ENCODE measurements around the gene PLGRKT. TPM values are rescaled to one million over a fixed set of nuclear protein-coding genes. Genes with fewer than 3 reads are reported as not detected.
"Not testable (repeated sequence)": the region's sequence is repeated elsewhere in the genome, so short reads cannot be mapped to it uniquely, and the experiment has no call there.

PLGRKT gene
- total and polyA plus RNA-seq, 2 donors (not counting 3 experiments of a cell fraction or from before 2014, with no cell fraction given): 3.8 to 21.2 TPM

GRCh38 chr9:5478206-5478605 lies 40.5 kb upstream of the PLGRKT start:
- intact Hi-C loops (cut with micrococcal nuclease): no loop called here

GRCh38 chr9:5475611-5476010 lies 37.9 kb upstream of the PLGRKT start:
- POLR2A ChIA-PET; H3K36me3 ChIP-seq (ENCODE audit: control insufficient read depth in 2 of 2, extremely low read depth in 1 of 2, insufficient read depth in 2 of 2, low read length in 2 of 2); H3K9ac ChIP-seq (replicated peaks; ENCODE audit: extremely low read depth, insufficient read depth, low read length); H3K9me3 ChIP-seq (replicated peaks; ENCODE audit: control insufficient read depth, insufficient read depth, low read length); H3K4me2 ChIP-seq (ENCODE audit: insufficient read depth, low read length); H3K9me1 ChIP-seq (replicated peaks; ENCODE audit: control insufficient read depth, extremely low read depth, insufficient read depth, low read length); BruUV-seq (replicated peaks); H3K4me3 ChIP-seq (replicated peaks in 1 of 3; ENCODE audit: insufficient read depth in 1 of 3, low read depth in 1 of 3, low read length in 3 of 3); DNase-seq (ENCODE audit: low read depth, low spot score); intact Hi-C loops (cut with micrococcal nuclease); H3K4me1 ChIP-seq (ENCODE audit: control insufficient read depth, extremely low read depth, insufficient read depth, low read length); H4K20me1 ChIP-seq (replicated peaks; ENCODE audit: control insufficient read depth, extremely low read depth, insufficient read depth, low read length); H2AFZ ChIP-seq (ENCODE audit: low read depth, low read length); FAIRE-seq; dilution Hi-C loops (cut with MboI; ENCODE audit: extremely low pct_ligation_motif_present, low sequenced_read_pairs); H3K27ac ChIP-seq (ENCODE audit: insufficient read depth, low read depth, low read length); H3K27me3 ChIP-seq (ENCODE audit: control insufficient read depth in 2 of 2, insufficient read depth in 2 of 2, low read length in 2 of 2); CTCF ChIA-PET; H3K79me2 ChIP-seq (ENCODE audit: control insufficient read depth, insufficient read depth, low read length): not testable (repeated sequence)

More at GRCh38 chr9:5478206-5478605, 40.5 kb upstream of the PLGRKT start:
- Histone ChIP-seq H3K4me2 (ENCODE audit: insufficient read depth, low read length) (no peak overlapping the region), H3K9me1 (replicated peaks; ENCODE audit: control insufficient read depth, extremely low read depth, insufficient read depth, low read length) (no peaks in the 10 kb centered on the region), H3K9ac (replicated peaks; ENCODE audit: extremely low read depth, insufficient read depth, low read length) (no peak overlapping the region), H3K27ac (ENCODE audit: insufficient read depth, low read depth, low read length) (no peak overlapping the region), H3K36me3 (ENCODE audit: control insufficient read depth in 2 of 2, extremely low read depth in 1 of 2, insufficient read depth in 2 of 2, low read length in 2 of 2) (no peaks in the 10 kb centered on the region), H3K9me3 (replicated peaks; ENCODE audit: control insufficient read depth, insufficient read depth, low read length) (no peaks in the 10 kb centered on the region), H3K27me3 (ENCODE audit: control insufficient read depth in 2 of 2, insufficient read depth in 2 of 2, low read length in 2 of 2) (no peaks in the 10 kb centered on the region), H3K4me3 (replicated peaks in 1 of 3; ENCODE audit: insufficient read depth in 1 of 3, low read depth in 1 of 3, low read length in 3 of 3) (no peak overlapping the region), H4K20me1 (replicated peaks; ENCODE audit: control insufficient read depth, extremely low read depth, insufficient read depth, low read length) (no peaks in the 10 kb centered on the region), H2AFZ (ENCODE audit: low read depth, low read length) (no peak overlapping the region), H3K4me1 (ENCODE audit: control insufficient read depth, extremely low read depth, insufficient read depth, low read length) (no peaks in the 10 kb centered on the region), H3K79me2 (ENCODE audit: control insufficient read depth, insufficient read depth, low read length) (no peaks in the 10 kb centered on the region)
- ChIA-PET POLR2A (no interaction called here), CTCF (no interaction called here)
- DNase-seq (ENCODE audit: low read depth, low spot score) (no peak), FAIRE-seq (no peak)
- BruUV-seq (replicated peaks): no TSS peak
- dilution Hi-C loops (cut with MboI; ENCODE audit: extremely low pct_ligation_motif_present, low sequenced_read_pairs): no loop called here
- TF ChIP-seq EZH2 (IDR thresholded peaks at IDR 0.05; ENCODE audit: borderline replicate concordance, low read depth, low read length, severe bottlenecking) (no peak), CTCF (IDR thresholded peaks at IDR 0.05; ENCODE audit: extremely low read depth in 1 of 2, insufficient read depth in 1 of 2, low read depth in 1 of 2, low read length in 2 of 2) (no peak), MYC (IDR thresholded peaks at IDR 0.05; ENCODE audit: low read depth, low read length) (no peak), POLR2AphosphoS5 (IDR thresholded peaks at IDR 0.05; ENCODE audit: insufficient read depth, low read depth, low read length) (no peak)

All from endothelial cell of umbilical vein (primary cell).